D721Med (cell line): ENCODE results near the gene NDUFS7.

Source experiments
- DNase-seq: peaks from one replicate; pipeline ENCODE4 v3.0.0; 2011; ENCODE audit warnings: low spot score; ENCODE audit not compliant: insufficient read length
- FAIRE-seq: peaks from 2 replicates; lab custom pipeline; 2011; peaks lifted over from hg19 to GRCh38; lab: Jason Lieb, UNC
- CTCF ChIP-seq: IDR thresholded peaks from 2 replicates; pipeline ENCODE4 v1.5.1; 2012; ENCODE audit warnings: mild to moderate bottlenecking, control low read depth; ENCODE audit not compliant: insufficient read depth; ENCODE audit errors: missing control alignments

The NDUFS7 gene

GRCh38 chr19:1379961-1380489 lies 3.7 kb upstream of the NDUFS7 start:
- DNase-seq (no peak), FAIRE-seq (no peak)
- no peak for TF ChIP-seq CTCF

GRCh38 chr19:1382250-1382649 lies 1.5 kb upstream of the NDUFS7 start:
- FAIRE-seq (no peak), DNase-seq (no peak)
- TF ChIP-seq CTCF = no peak

- DNase-seq (no peak), FAIRE-seq (no peak)
- no peak for TF ChIP-seq CTCF
These were observed 743 bp upstream of the NDUFS7 start for GRCh38 chr19:1383017-1383311.

GRCh38 chr19:1384085-1384462 lies 367 bp downstream of the NDUFS7 start:
- FAIRE-seq = no peak
- no peak for DNase-seq
- TF ChIP-seq CTCF = no peak

GRCh38 chr19:1384478-1385110 lies 887 bp downstream of the NDUFS7 start:
- FAIRE-seq (no peak), DNase-seq (no peak)
- TF ChIP-seq CTCF = no peak

GRCh38 chr19:1385816-1386215 lies 2.1 kb downstream of the NDUFS7 start:
- no peak for FAIRE-seq
- DNase-seq = no peak
- no peak for TF ChIP-seq CTCF

- no peak for TF ChIP-seq CTCF
- DNase-seq (no peak), FAIRE-seq (no peak)
These were observed 3.4 kb downstream of the NDUFS7 start for GRCh38 chr19:1386945-1387683.
